Right atrium auricular region (tissue), 2 donors: ENCODE data around the gene KMT2D. TPM values are rescaled to one million over a fixed set of nuclear protein-coding genes. Genes with fewer than 3 reads are reported as not detected.
A peak's percentile ranks its signal among the peaks of the same experiment; 100 is the strongest.

Experiments
- DNase-seq: peaks from one replicate; pipeline ENCODE4 v3.0.0-alpha.2; 2019; ENCODE audit warnings: low spot score
- H3K27ac ChIP-seq, 2 donors: fragments of 200-600 bp; sonication (generic); 1 replicate in 1 of 2; 2 replicates in 1 of 2; pipeline ENCODE4 v1.5.1; 2016 to 2019
- H3K27me3 ChIP-seq, 2 donors: fragments of 200-600 bp; sonication (generic); one replicate each; pipeline versions ENCODE4 v1.5.1 to v1.6.0; 2017 to 2019
- H3K36me3 ChIP-seq: fragments of 200-600 bp; sonication (generic); one replicate; pipeline ENCODE4 v1.5.1; 2016
- H3K4me1 ChIP-seq, 2 donors: fragments of 200-600 bp; sonication (generic); one replicate each; pipeline versions ENCODE4 v1.5.1 to v1.6.0; 2017 to 2019
- H3K4me3 ChIP-seq, 2 donors: fragments of 200-600 bp; sonication (generic); 1 replicate in 1 of 2; 2 replicates in 1 of 2; pipeline ENCODE4 v1.5.1; 2017 to 2019; ENCODE audit warnings: mild to moderate bottlenecking in 1 of 2, moderate library complexity in 1 of 2
- H3K9me3 ChIP-seq, 2 donors: fragments of 200-600 bp; sonication (generic); one replicate each; pipeline ENCODE4 v1.5.1; 2019
- CTCF ChIP-seq, 2 donors: fragments of 200-600 bp; sonication (generic); IDR thresholded peaks; one replicate each; pipeline ENCODE4 v1.5.1; 2019; ENCODE audit warnings: antibody characterized with exemption in 2 of 2
- total RNA-seq, 2 donors: library from RNA; depleted of rRNA; stranded (reverse); fragments of >200 nt; gene quantifications; one replicate each; pipeline ENCODE4 v1.1.0, GENCODE V29; 2016

The KMT2D gene
- total RNA-seq, 2 donors from 2014 or later = 39.9 to 49.1 TPM

- Histone ChIP-seq H3K27me3 (no peaks in the 10 kb centered on the region), H3K9me3 (no peaks in the 10 kb centered on the region), H3K4me3 (no peak overlapping the region), H3K4me1 (peaks cover 0 to 9% of the 10 kb centered on the region in 2 donors), H3K36me3 (no peaks in the 10 kb centered on the region), H3K27ac (no peak overlapping the region)
- DNase-seq = no peak
- TF ChIP-seq CTCF (IDR thresholded peaks at IDR 0.05) = no peak
Observed at GRCh38 chr12:49084438-49084837, 23.8 kb upstream of the KMT2D start.

- no peaks in the 10 kb centered on the region for H3K27me3 ChIP-seq
- no peak overlapping the region for H3K27ac ChIP-seq
- H3K4me1 ChIP-seq = no peaks in the 10 kb centered on the region
- no peak for DNase-seq
- TF ChIP-seq CTCF (IDR thresholded peaks at IDR 0.05) = no peak
- no peaks in the 10 kb centered on the region for H3K9me3 ChIP-seq
- no peak overlapping the region for H3K4me3 ChIP-seq
- H3K36me3 ChIP-seq = no peaks in the 10 kb centered on the region
Observed at GRCh38 chr12:49079793-49080192, 19.2 kb upstream of the KMT2D start.

GRCh38 chr12:49070971-49071370, 10.4 kb upstream of the KMT2D start:
- H3K36me3 ChIP-seq = no peaks in the 10 kb centered on the region
- H3K4me1 ChIP-seq = peaks cover 0 to 14% of the 10 kb centered on the region in 2 donors
- DNase-seq = no peak
- no peaks in the 10 kb centered on the region for H3K9me3 ChIP-seq
- TF ChIP-seq CTCF (IDR thresholded peaks at IDR 0.05) = no peak
- no peak overlapping the region for H3K4me3 ChIP-seq
- no peaks in the 10 kb centered on the region for H3K27me3 ChIP-seq
- no peak overlapping the region for H3K27ac ChIP-seq

GRCh38 chr12:49069507-49070346, 9.1 kb upstream of the KMT2D start, which contains the start of gene RHEBL1:
TSS of gene RHEBL1 (minus strand) at chr12:49069979. CDS start at chr12:49069785, 194 bp downstream.
- no peaks in the 10 kb centered on the region for H3K9me3 ChIP-seq
- peak within 1 kb of the TSS; percentile 73 to 78 for H3K27ac ChIP-seq
- H3K36me3 ChIP-seq = no peaks in the 10 kb centered on the region
- peak; percentile 99 for DNase-seq
- no peak for TF ChIP-seq CTCF (IDR thresholded peaks at IDR 0.05)
- no peaks in the 10 kb centered on the region for H3K27me3 ChIP-seq
- peaks cover 0 to 14% of the 10 kb centered on the region in 2 donors for H3K4me1 ChIP-seq
- peak within 1 kb of the TSS; percentile 78 to 81 for H3K4me3 ChIP-seq

- no peak for TF ChIP-seq CTCF (IDR thresholded peaks at IDR 0.05)
- no peak for DNase-seq
- H3K27ac ChIP-seq = peak overlapping the region; percentile 73 to 78
Observed at GRCh38 chr12:49068879-49069506, 8.4 kb upstream of the KMT2D start.

More at GRCh38 chr12:49068879-49069506, 8.4 kb upstream of the KMT2D start:
- no peaks in the 10 kb centered on the region for H3K36me3 ChIP-seq
- H3K27me3 ChIP-seq = no peaks in the 10 kb centered on the region
- H3K4me3 ChIP-seq = peak overlapping the region; percentile 78 to 81
- H3K9me3 ChIP-seq = no peaks in the 10 kb centered on the region
- peaks cover 0 to 14% of the 10 kb centered on the region in 2 donors for H3K4me1 ChIP-seq
